MM.1S (cell line): ENCODE measurements around the gene SMIM17.

ENCODE experiments used
- CTCF ChIP-seq: fragments of 300-600 bp; sonication (generic); IDR thresholded peaks from 2 replicates; pipeline ENCODE4 v1.5.1; 2016; ENCODE audit warnings: antibody characterized with exemption, low read length, mixed read lengths
- EZH2 ChIP-seq: fragments of 300-600 bp; sonication (generic); optimal IDR thresholded peaks from 2 replicates; pipeline ENCODE3; 2017; ENCODE audit warnings: low read depth, mild to moderate bottlenecking, antibody characterized with exemption, low read length, mixed read lengths

GRCh38 chr19:56642711-56643459 is at the start of gene SMIM17:
- TF ChIP-seq CTCF (no peak), EZH2 (no peak)
